Right cardiac atrium (tissue), 5 donors: ENCODE measurements around the gene ADH1A. TPM values are rescaled to one million over a fixed set of nuclear protein-coding genes. Genes with fewer than 3 reads are reported as not detected.
A peak's percentile ranks its signal among the peaks of the same experiment; 100 is the strongest.

Experiments used
- ATAC-seq, 2 donors: fragments of 200-7000 bp; cut with Tn5 transposase; one replicate each; pipeline versions ENCODE4 v1.8.0 to v1.9.1; 2020; ENCODE audit warnings: moderate library complexity in 2 of 2, mild to moderate bottlenecking in 1 of 2
- DNase-seq, 3 donors: peaks; one replicate each; pipeline ENCODE4 v3.0.0-alpha.2; 2020
- H3K27ac ChIP-seq: one replicate; pipeline ENCODE4 v1.5.1; 2013; ENCODE audit warnings: mild to moderate bottlenecking, low read length, control low read depth, moderate library complexity
- H3K27me3 ChIP-seq: one replicate; pipeline ENCODE4 v1.6.1; 2013; ENCODE audit not compliant: control insufficient read depth, insufficient read depth
- H3K4me1 ChIP-seq: one replicate; pipeline ENCODE4 v1.6.1; 2013; ENCODE audit warnings: low read length; ENCODE audit not compliant: control insufficient read depth, insufficient read depth
- H3K4me3 ChIP-seq: one replicate; pipeline ENCODE4 v1.5.1; 2013; ENCODE audit warnings: low read length, control low read depth
- H3K9me3 ChIP-seq: one replicate; pipeline ENCODE4 v1.6.1; 2013; ENCODE audit warnings: low read length; ENCODE audit not compliant: control insufficient read depth
- WGBS: extraction: QIAGEN DNeasy Blood & Tissue Kit; methylation state at CpG from one replicate; pipeline ENCODE4 v1.1.7; 2013; 5-methylcytosine and 5-hydroxymethylcytosine counted together
- intact Hi-C, 4 donors: fragments of 100-400 bp; cut with DNase I; formaldehyde crosslinking; loops; one replicate each; pipeline versions ENCODE4 v1.11.0 to v1.14.0; 2022 to 2023
- long read RNA-seq, 4 donors: library from polyadenylated mRNA; unstranded; transcript quantifications; one replicate each; pipeline ENCODE4 v2.0.0, GENCODE V29; 2020 to 2021
- polyA plus RNA-seq: library from polyadenylated mRNA; stranded (reverse); fragments of 200-250 nt; gene quantifications from one replicate; pipeline ENCODE4 v1.2.3, GENCODE V29; 2013
- total RNA-seq, 4 donors: library from RNA; stranded (reverse); fragmentation: NEBNext Ultra II Directional; extraction: Animal tissue kit (Norgen Biotek cat#: 25700); gene quantifications; one replicate each; pipeline ENCODE4 v1.2.1, GENCODE V29; 2021
- donor health status: healthy with polysubstance abuse.
- donor health status: DM: no; HTN: yes; CAD: no.
- donor health status: DM: no; HTN: no; CAD: no.
- donor health status: DM: no; HTN: yes; CAD: no; lungs with severe emphysema.
- donor health status: DM: yes; HTN: yes; CAD: no.

ADH1A gene
- total RNA-seq (1 to 10 TPM in 2 of 4 donors, under 1 TPM in 2; 0.74 to 1.5 (median 1.1) TPM), polyA plus RNA-seq (not detected)
- long read RNA-seq, donor 1, result 0 reads
- long read RNA-seq, donor 2, result 0 reads
- long read RNA-seq, donor 3, result 0 reads
- long read RNA-seq, donor 4, result 0 reads

- WGBS, result 60% methylated on average over 3 of the region's 3 CpGs
- no peaks in the 10 kb centered on the region for H3K4me1 ChIP-seq
- no peak within 1 kb of the TSS for H3K27ac ChIP-seq
- H3K9me3 ChIP-seq, result no peaks in the 10 kb centered on the region
- intact Hi-C loops, result no loop called here
- no peaks in the 10 kb centered on the region for H3K27me3 ChIP-seq
- DNase-seq, result no peak
- H3K4me3 ChIP-seq, result no peak within 1 kb of the TSS
- ATAC-seq, result no peak
Observed at GRCh38 chr4:99290848-99291786, at the start of gene ADH1A. Gene ADH1A, minus strand, starts transcription at chr4:99290985. Its CDS starts 71 bp downstream, at chr4:99290914.

GRCh38 chr4:99339172-99339571, 48.4 kb upstream of the ADH1A start:
- Histone ChIP-seq H3K4me1 (no peaks in the 10 kb centered on the region), H3K27me3 (no peaks in the 10 kb centered on the region), H3K9me3 (no peaks in the 10 kb centered on the region), H3K4me3 (no peak overlapping the region), H3K27ac (no peak overlapping the region)
- DNase-seq (no peak), ATAC-seq (no peak)
- intact Hi-C loops, result no loop called here
- WGBS, result 83% methylated on average over 3 of the region's 3 CpGs

GRCh38 chr4:99336553-99336952, 45.8 kb upstream of the ADH1A start:
- no peak overlapping the region for H3K27ac ChIP-seq
- no peaks in the 10 kb centered on the region for H3K27me3 ChIP-seq
- 57% methylated on average over 4 of the region's 4 CpGs for WGBS
- DNase-seq, result no peak
- H3K9me3 ChIP-seq, result no peaks in the 10 kb centered on the region
- no peak for ATAC-seq
- intact Hi-C loops, result no loop called here
- no peaks in the 10 kb centered on the region for H3K4me1 ChIP-seq
- H3K4me3 ChIP-seq, result no peak overlapping the region

- Histone ChIP-seq H3K27me3 (no peaks in the 10 kb centered on the region), H3K27ac (no peak overlapping the region), H3K4me3 (no peak overlapping the region), H3K9me3 (no peaks in the 10 kb centered on the region), H3K4me1 (no peaks in the 10 kb centered on the region)
- WGBS, result 75% methylated on average over 1 of the region's 1 CpG
- intact Hi-C loops, result no loop called here
- no peak for ATAC-seq
- DNase-seq, result no peak
Observed at GRCh38 chr4:99334880-99335279, 44.1 kb upstream of the ADH1A start.

GRCh38 chr4:99330648-99331047, 39.9 kb upstream of the ADH1A start:
- no peak for ATAC-seq
- intact Hi-C loops, result no loop called here
- no peaks in the 10 kb centered on the region for H3K27me3 ChIP-seq
- no peaks in the 10 kb centered on the region for H3K4me1 ChIP-seq
- DNase-seq, result no peak
- no peak overlapping the region for H3K4me3 ChIP-seq
- WGBS, result 86% methylated on average over 3 of the region's 3 CpGs
- H3K27ac ChIP-seq, result no peak overlapping the region
- H3K9me3 ChIP-seq, result no peaks in the 10 kb centered on the region

GRCh38 chr4:99329876-99330275, 39.1 kb upstream of the ADH1A start:
- intact Hi-C loops, result no loop called here
- ATAC-seq, result no peak
- Histone ChIP-seq H3K27ac (no peak overlapping the region), H3K27me3 (no peaks in the 10 kb centered on the region), H3K9me3 (no peaks in the 10 kb centered on the region), H3K4me1 (no peaks in the 10 kb centered on the region), H3K4me3 (no peak overlapping the region)
- WGBS, result 71% methylated on average over 2 of the region's 2 CpGs
- DNase-seq, result no peak

- WGBS, result 37% methylated on average over 3 of the region's 3 CpGs
- intact Hi-C loops, result no loop called here
- Histone ChIP-seq H3K4me1 (no peaks in the 10 kb centered on the region), H3K27me3 (no peaks in the 10 kb centered on the region), H3K9me3 (no peaks in the 10 kb centered on the region), H3K27ac (no peak overlapping the region), H3K4me3 (no peak overlapping the region)
- DNase-seq, result peak; percentile 69 to 86 (median 76)
- ATAC-seq, result peak; percentile 85 to 87
Observed at GRCh38 chr4:99324979-99325378, 34.2 kb upstream of the ADH1A start.

- intact Hi-C loops, result no loop called here
Observed at GRCh38 chr4:99324361-99324760, 33.6 kb upstream of the ADH1A start.

GRCh38 chr4:99323756-99324155, 33.0 kb upstream of the ADH1A start:
- Histone ChIP-seq H3K4me3 (no peak overlapping the region), H3K4me1 (no peaks in the 10 kb centered on the region), H3K27ac (peak overlapping the region; percentile 82), H3K9me3 (no peaks in the 10 kb centered on the region), H3K27me3 (no peaks in the 10 kb centered on the region)
- intact Hi-C loops, result no loop called here
- ATAC-seq (peak; percentile 84 to 85), DNase-seq (no peak)
- WGBS, result 92% methylated on average over 1 of the region's 1 CpG

More at GRCh38 chr4:99324361-99324760, 33.6 kb upstream of the ADH1A start:
- peak overlapping the region; percentile 82 for H3K27ac ChIP-seq
- no peaks in the 10 kb centered on the region for H3K9me3 ChIP-seq
- no peaks in the 10 kb centered on the region for H3K27me3 ChIP-seq
- DNase-seq, result no peak
- WGBS, result 51% methylated on average over 1 of the region's 1 CpG
- no peak for ATAC-seq
- no peak overlapping the region for H3K4me3 ChIP-seq
- no peaks in the 10 kb centered on the region for H3K4me1 ChIP-seq

- H3K9me3 ChIP-seq, result no peaks in the 10 kb centered on the region
- no peaks in the 10 kb centered on the region for H3K4me1 ChIP-seq
- intact Hi-C loops, result no loop called here
- H3K4me3 ChIP-seq, result peak within 1 kb of the TSS; percentile 82
- DNase-seq (peak in 1 of 3 donors; percentile 33), ATAC-seq (peak; percentile 28 to 34)
- peak within 1 kb of the TSS; percentile 60 for H3K27ac ChIP-seq
- 27% methylated on average over 8 of the region's 8 CpGs for WGBS
- no peaks in the 10 kb centered on the region for H3K27me3 ChIP-seq
Observed at GRCh38 chr4:99321241-99322191, 30.7 kb upstream of the ADH1A start, which contains the start of gene ADH1B. Gene ADH1B, minus strand, starts transcription at chr4:99321401. Its CDS starts 70 bp downstream, at chr4:99321331.
